GM12864 (cell line): Measurements from ENCODE around the gene ATP8A2.

Experiments
- DNase-seq: peaks from one replicate; pipeline ENCODE4 v3.0.0-alpha.2; 2011; ENCODE audit warnings: low read depth
- H3K4me3 ChIP-seq: 2 replicates; pipeline ENCODE4 v1.5.1; 2011; ENCODE audit warnings: mild to moderate bottlenecking, low read depth, low read length, control low read depth
- TF ChIP-seq, protein P1 (sequence below): IDR thresholded peaks from 2 replicates; pipeline ENCODE4 v1.5.1; 2011; ENCODE audit warnings: low read depth, mild to moderate bottlenecking, moderate library complexity, low read length, control low read depth, inconsistent platforms; ENCODE audit errors: missing control alignments

Gene ATP8A2

GRCh38 chr13:25839371-25839770 lies 467.6 kb downstream of the ATP8A2 start:
- H3K4me3 ChIP-seq = no peak overlapping the region
- DNase-seq = no peak
- TF ChIP-seq, protein P1, sequence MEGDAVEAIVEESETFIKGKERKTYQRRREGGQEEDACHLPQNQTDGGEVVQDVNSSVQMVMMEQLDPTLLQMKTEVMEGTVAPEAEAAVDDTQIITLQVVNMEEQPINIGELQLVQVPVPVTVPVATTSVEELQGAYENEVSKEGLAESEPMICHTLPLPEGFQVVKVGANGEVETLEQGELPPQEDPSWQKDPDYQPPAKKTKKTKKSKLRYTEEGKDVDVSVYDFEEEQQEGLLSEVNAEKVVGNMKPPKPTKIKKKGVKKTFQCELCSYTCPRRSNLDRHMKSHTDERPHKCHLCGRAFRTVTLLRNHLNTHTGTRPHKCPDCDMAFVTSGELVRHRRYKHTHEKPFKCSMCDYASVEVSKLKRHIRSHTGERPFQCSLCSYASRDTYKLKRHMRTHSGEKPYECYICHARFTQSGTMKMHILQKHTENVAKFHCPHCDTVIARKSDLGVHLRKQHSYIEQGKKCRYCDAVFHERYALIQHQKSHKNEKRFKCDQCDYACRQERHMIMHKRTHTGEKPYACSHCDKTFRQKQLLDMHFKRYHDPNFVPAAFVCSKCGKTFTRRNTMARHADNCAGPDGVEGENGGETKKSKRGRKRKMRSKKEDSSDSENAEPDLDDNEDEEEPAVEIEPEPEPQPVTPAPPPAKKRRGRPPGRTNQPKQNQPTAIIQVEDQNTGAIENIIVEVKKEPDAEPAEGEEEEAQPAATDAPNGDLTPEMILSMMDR = no peak

DNA sequence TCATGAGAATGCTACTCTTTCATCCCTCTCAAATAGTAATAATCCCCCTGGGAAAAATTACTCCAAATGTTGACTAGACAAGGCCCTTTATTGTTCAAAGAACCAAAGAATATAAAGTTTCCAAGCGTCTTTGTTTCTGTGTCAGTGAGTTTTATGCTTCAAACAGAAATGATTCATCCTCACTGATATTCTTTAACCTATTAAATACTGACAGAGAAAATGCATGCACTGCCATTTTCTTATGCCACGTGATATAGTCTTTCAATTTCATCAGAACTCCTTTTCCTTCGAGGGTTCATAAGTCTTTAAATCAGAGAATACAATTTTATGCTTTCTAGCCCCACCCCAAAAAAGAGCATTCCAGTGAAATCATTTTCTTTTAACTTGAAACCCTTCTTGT lies 468.5 kb downstream of the ATP8A2 start:
- TF ChIP-seq, protein P1 = no peak
- DNase-seq = no peak

DNA sequence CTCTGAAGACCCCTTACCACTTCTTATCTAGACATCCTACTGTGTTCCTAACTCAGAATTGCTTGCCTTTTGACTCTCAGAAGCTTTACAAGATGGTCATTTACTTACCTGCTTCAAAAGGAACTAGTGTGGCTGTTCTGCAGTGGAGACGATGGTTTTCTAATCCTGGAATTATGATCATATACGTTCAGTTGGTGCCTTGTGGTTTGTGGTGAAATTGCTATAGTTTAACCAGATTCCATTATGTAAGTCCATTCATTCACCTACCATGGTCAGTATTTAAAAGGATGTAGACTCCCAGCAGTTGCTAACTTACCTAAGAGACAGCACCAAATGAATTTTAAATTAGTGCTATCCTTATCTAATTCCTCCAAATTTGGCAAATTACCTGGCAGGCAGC lies 469.2 kb downstream of the ATP8A2 start:
- H3K4me3 ChIP-seq = no peak overlapping the region
- DNase-seq = no peak
- TF ChIP-seq, protein P1 = no peak

More for the DNA sequence above, 468.5 kb downstream of the ATP8A2 start:
- H3K4me3 ChIP-seq = no peak overlapping the region

DNA sequence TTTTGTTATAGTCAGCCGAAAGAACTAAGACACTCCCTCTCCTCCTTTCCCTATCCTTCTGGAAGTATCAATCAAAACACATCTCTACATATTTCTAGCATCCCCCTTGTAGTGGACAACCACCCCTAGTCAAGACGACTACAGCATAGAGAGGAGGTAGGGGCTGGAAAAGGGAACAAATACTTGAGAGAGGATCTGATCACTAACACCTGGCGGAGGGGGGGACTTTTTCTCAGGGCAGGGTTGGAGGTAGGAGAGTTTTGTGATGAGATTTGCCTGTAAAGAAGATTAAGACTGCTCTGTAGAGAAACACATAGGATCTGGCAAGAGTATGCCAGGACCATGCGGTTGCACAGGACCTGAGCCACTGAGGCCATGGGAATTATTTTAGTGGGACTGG lies 471.9 kb downstream of the ATP8A2 start:
- H3K4me3 ChIP-seq = no peak overlapping the region
- no peak for DNase-seq
- TF ChIP-seq, protein P1 = no peak

DNA sequence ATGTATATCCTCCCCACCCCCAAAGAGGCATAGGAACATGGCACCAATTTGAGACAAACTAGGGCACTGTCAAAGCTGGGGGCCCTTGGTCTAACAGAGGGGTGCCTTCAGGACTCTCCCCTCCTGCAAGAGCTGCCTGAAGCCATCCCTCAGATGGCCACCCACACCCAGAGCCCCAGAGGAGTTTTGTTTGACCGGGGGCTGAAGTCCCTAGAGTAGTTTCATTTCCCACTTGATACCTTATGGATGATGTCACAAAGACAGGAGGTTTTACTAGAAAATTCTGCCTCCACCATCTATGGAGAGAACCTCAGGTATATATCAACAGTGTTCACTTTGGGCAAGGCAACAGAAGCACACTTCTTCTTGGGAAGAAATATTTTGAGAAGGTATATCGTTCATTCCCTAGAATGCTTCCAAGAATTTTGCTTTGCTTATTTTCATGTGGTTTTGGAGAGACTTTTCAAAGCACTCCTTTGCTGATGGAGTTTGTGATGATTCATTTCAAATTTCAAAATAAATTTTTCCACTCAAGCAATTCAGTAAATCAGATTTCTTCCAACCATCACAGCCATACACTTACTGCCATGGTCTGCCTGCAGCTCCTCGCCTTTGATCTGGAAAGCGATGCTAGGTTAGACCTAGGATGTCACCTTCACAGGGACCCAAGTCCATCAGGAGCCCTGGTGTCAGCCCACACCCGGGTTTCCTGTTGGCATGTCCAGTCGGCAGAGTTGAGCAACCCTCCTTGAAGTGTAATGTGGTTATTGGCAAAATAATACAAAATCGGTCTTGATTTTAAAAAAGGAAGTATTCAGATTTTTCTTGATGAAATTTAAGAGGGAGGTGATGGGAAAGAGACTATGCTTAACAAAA lies 473.0 kb downstream of the ATP8A2 start:
- TF ChIP-seq, protein P1 = no peak
- no peak overlapping the region for H3K4me3 ChIP-seq
- no peak for DNase-seq

- H3K4me3 ChIP-seq = no peak overlapping the region
- TF ChIP-seq, protein P1 = no peak
- no peak for DNase-seq
Measured at GRCh38 chr13:25846222-25846984, 474.6 kb downstream of the ATP8A2 start.

- no peak overlapping the region for H3K4me3 ChIP-seq
- TF ChIP-seq, protein P1 = no peak
- peak; percentile 25 for DNase-seq
Measured at GRCh38 chr13:25847145-25847544, 475.4 kb downstream of the ATP8A2 start.
